HCT116 (cell line): ENCODE results near the gene HIP1R. TPM values are rescaled to one million over a fixed set of nuclear protein-coding genes. Genes with fewer than 3 reads are reported as not detected.

Experiments used
- ATAC-seq: fragments of 200-7000 bp; cut with Tn5 transposase; 2 replicates; pipeline ENCODE4 v1.9.1; 2020; ENCODE audit warnings: mild to moderate bottlenecking, moderate library complexity
- BruUV-seq: library from RNA; stranded (reverse); fragments of 400-500 nt; replicated peaks from 2 replicates; lab custom pipeline; 2021; lab: Mats Ljungman, UMichigan
- CTCF ChIA-PET: fragments of 300-600 bp; sonication (Branson Sonifier 250); formaldehyde crosslinking; loops from one replicate; lab custom pipeline; 2021; ENCODE audit warnings: antibody characterized with exemption; lab: Charles Lee
- POLR2A ChIA-PET: fragments of 300-600, 350-600 bp; sonication (Branson Sonifier 250); formaldehyde crosslinking; loops from one replicate; lab custom pipeline; 2021; ENCODE audit warnings: antibody characterized with exemption; lab: Charles Lee
- RAD21 ChIA-PET, 2 experiments: fragments of 300-600 bp; sonication (Branson Sonifier 250); formaldehyde crosslinking; loops; one replicate each; lab custom pipeline; 2023; ENCODE audit warnings: low total read pairs in 2 of 2; ENCODE audit not compliant: uncharacterized antibody in 2 of 2, unreplicated experiment in 2 of 2, low non-redundant PET in 1 of 2; lab: Charles Lee
- DNase-seq: peaks from one replicate; pipeline ENCODE4 v3.0.0-alpha.2; 2010; ENCODE audit warnings: low read depth, low spot score
- H2AFZ ChIP-seq: fragments of 200-600 bp; shearing (Covaris generic), sonication (generic); 2 replicates; pipeline ENCODE4 v1.6.1; 2017; ENCODE audit warnings: low read depth, mixed run types, mixed read lengths, antibody characterized with exemption, low read length; ENCODE audit not compliant: poor library complexity, severe bottlenecking
- H3K27ac ChIP-seq: 2 replicates; pipeline ENCODE4 v1.5.1; 2012; ENCODE audit warnings: low read depth, low read length
- H3K27me3 ChIP-seq: fragments of 200-600 bp; sonication (generic); 2 replicates; pipeline ENCODE4 v1.6.1; 2016; ENCODE audit warnings: mixed run types, low read length, mixed read lengths; ENCODE audit not compliant: insufficient read depth
- H3K36me3 ChIP-seq, 2 experiments: fragments of 200-500 bp in 1 of 2; fragments of 200-600 bp in 1 of 2; sonication (Bioruptor generic) in 1 of 2; sonication (generic) in 1 of 2; 2 replicates each; pipeline versions ENCODE4 v1.5.1 to v1.6.1; 2014 to 2016; ENCODE audit warnings: low read length in 2 of 2, inconsistent platforms in 1 of 2, mixed read lengths in 1 of 2, mixed run types in 1 of 2; ENCODE audit not compliant: insufficient read depth in 2 of 2, control insufficient read depth in 1 of 2
- H3K4me1 ChIP-seq, 2 experiments: fragments of 200-600 bp in 1 of 2; sonication (generic) in 1 of 2; 2 replicates each; pipeline versions ENCODE4 v1.5.1 to v1.6.1; 2012 to 2017; ENCODE audit warnings: low read length in 2 of 2, inconsistent platforms in 1 of 2, mild to moderate bottlenecking in 1 of 2, mixed read lengths in 1 of 2, mixed run types in 1 of 2, moderate library complexity in 1 of 2; ENCODE audit not compliant: insufficient read depth in 2 of 2, control insufficient read depth in 1 of 2
- H3K4me2 ChIP-seq: fragments of 200-600 bp; sonication (generic); 2 replicates; pipeline ENCODE4 v1.6.1; 2017; ENCODE audit warnings: mixed run types, low read length, mixed read lengths
- H3K4me3 ChIP-seq, 2 experiments: fragments of 200-600 bp in 1 of 2; sonication (generic) in 1 of 2; replicated peaks in 1 of 2; 2 replicates each; pipeline ENCODE4 v1.5.1; 2011 to 2016; ENCODE audit warnings: low read length in 2 of 2, control low read depth in 1 of 2, low read depth in 1 of 2, mild to moderate bottlenecking in 1 of 2, mixed read lengths in 1 of 2, mixed run types in 1 of 2
- H3K79me2 ChIP-seq: fragments of 200-600 bp; sonication (generic); 2 replicates; pipeline ENCODE4 v1.6.1; 2017; ENCODE audit warnings: mild to moderate bottlenecking, mixed run types, low read length, moderate library complexity, mixed read lengths; ENCODE audit not compliant: insufficient read depth
- H3K9ac ChIP-seq: fragments of 200-600 bp; sonication (generic); 2 replicates; pipeline ENCODE4 v1.6.1; 2016; ENCODE audit warnings: low read length, mixed read lengths
- H3K9me2 ChIP-seq: fragments of 200-600 bp; sonication (generic), shearing (Covaris generic); 2 replicates; pipeline ENCODE4 v1.6.1; 2017; ENCODE audit warnings: mixed run types, mild to moderate bottlenecking, moderate library complexity; ENCODE audit not compliant: insufficient read depth
- H3K9me3 ChIP-seq, 2 experiments: fragments of 200-500 bp in 1 of 2; fragments of 200-600 bp in 1 of 2; sonication (Bioruptor generic) in 1 of 2; sonication (generic) in 1 of 2; 2 replicates each; pipeline ENCODE4 v1.6.1; 2014 to 2017; ENCODE audit warnings: low read length in 2 of 2, mixed read lengths in 2 of 2, inconsistent platforms in 1 of 2, low read depth in 1 of 2, mild to moderate bottlenecking in 1 of 2, mixed run types in 1 of 2, moderate library complexity in 1 of 2; ENCODE audit not compliant: control insufficient read depth in 1 of 2, insufficient read depth in 1 of 2
- H4K20me1 ChIP-seq: fragments of 200-600 bp; sonication (generic), shearing (Covaris generic); 2 replicates; pipeline ENCODE4 v1.6.1; 2017; ENCODE audit warnings: mixed run types, mild to moderate bottlenecking, moderate library complexity; ENCODE audit not compliant: insufficient read depth
- CBX3 ChIP-seq: IDR thresholded peaks from 2 replicates; pipeline ENCODE4 v1.6.1; 2012; ENCODE audit warnings: low read depth
- EZH2 ChIP-seq: fragments of 200-600 bp; sonication (generic); IDR thresholded peaks from 2 replicates; pipeline ENCODE4 v1.6.1; 2017; ENCODE audit warnings: antibody characterized with exemption, mixed run types
- EZH2phosphoT487 ChIP-seq: fragments of 200-600 bp; IDR thresholded peaks from 2 replicates; pipeline ENCODE4 v1.6.1; 2018; ENCODE audit warnings: antibody characterized with exemption, borderline replicate concordance
- SRF ChIP-seq: IDR thresholded peaks from 2 replicates; pipeline ENCODE4 v1.6.1; 2012; ENCODE audit warnings: low read depth
- TCF7L2 ChIP-seq: IDR thresholded peaks from 2 replicates; pipeline ENCODE4 v1.7.0; 2011; ENCODE audit warnings: borderline replicate concordance, inconsistent platforms; ENCODE audit not compliant: insufficient read depth, insufficient read length; ENCODE audit errors: extremely low read depth
- ZNF274 ChIP-seq: fragments of 200-500 bp; sonication (Bioruptor generic); IDR thresholded peaks from 2 replicates; pipeline ENCODE4 v1.6.1; 2014; ENCODE audit warnings: mild to moderate bottlenecking, low read depth, low read length, inconsistent platforms
- intact Hi-C: fragments of 100-400 bp; cut with micrococcal nuclease; formaldehyde crosslinking; loops from 2 replicates; pipeline ENCODE4 v1.10.0; 2022
- total RNA-seq: library from RNA; stranded (reverse); gene quantifications from one replicate; pipeline ENCODE4 v1.2.1, GENCODE V29; 2021; ENCODE audit not compliant: unreplicated experiment

Gene HIP1R
- total RNA-seq, 1 experiment from 2014 or later = 57.8 TPM

- ChIA-PET CTCF (interaction anchor here (1.0 to 1.7 kb wide), 2 partner anchors 9 to 81 kb away, joined by 3 to 4 read pairs; no protein-coding TSS in a partner anchor), POLR2A (no interaction called here), RAD21 (no interaction called here)
- TF ChIP-seq EZH2 (no peak), TCF7L2 (no peak), CBX3 (no peak), ZNF274 (no peak), SRF (no peak), EZH2phosphoT487 (no peak)
- Histone ChIP-seq H3K4me1 (peaks cover 2 to 9% of the 10 kb centered on the region in 2 experiments; a peak in 3 of 4 replicates), H3K9ac (no peak overlapping the region), H2AFZ (no peak overlapping the region), H3K27ac (no peak overlapping the region), H3K9me2 (no peaks in the 10 kb centered on the region), H3K79me2 (peaks cover 69% of the 10 kb centered on the region), H4K20me1 (no peaks in the 10 kb centered on the region; the same call in 1 of the 2 replicates), H3K36me3 (peaks cover 13 to 30% of the 10 kb centered on the region in 2 experiments; a peak in 3 of 4 replicates), H3K9me3 (no peaks in the 10 kb centered on the region), H3K27me3 (no peaks in the 10 kb centered on the region), H3K4me2 (no peak overlapping the region), H3K4me3 (no peak overlapping the region)
- BruUV-seq = no TSS peak
- no peak for DNase-seq
- no peak for ATAC-seq
- intact Hi-C loops = no loop called here
These were observed 35.8 kb downstream of the HIP1R start for GRCh38 chr12:122870867-122871664.
